Measurements from ENCODE around the gene TMPRSS12. TPM values are rescaled to one million over a fixed set of nuclear protein-coding genes. Genes with fewer than 3 reads are reported as not detected.
"Not testable (repeated sequence)": the region's sequence is repeated elsewhere in the genome, so short reads cannot be mapped to it uniquely, and the experiment has no call there.

The TMPRSS12 gene
- total RNA-seq, 1 donor from 2014 or later: not detected

GRCh38 chr12:50926415-50926814, 83.7 kb downstream of the TMPRSS12 start:
- H3K4me3 Mint-ChIP-seq: peak overlapping the region; percentile 98
- peaks cover 67% of the 10 kb centered on the region for H3K4me1 Mint-ChIP-seq
- H3K27ac Mint-ChIP-seq: peak overlapping the region; percentile 86
- no peaks in the 10 kb centered on the region for H3K27me3 Mint-ChIP-seq (ENCODE audit: low read depth)
- no peak for TF ChIP-seq CTCF (IDR thresholded peaks at IDR 0.05; ENCODE audit: unreplicated experiment)
- H3K9me3 Mint-ChIP-seq: no peaks in the 10 kb centered on the region
- DNase-seq (ENCODE audit: low spot score in 2 of 2, unreplicated experiment in 2 of 2): no peak
- H3K36me3 Mint-ChIP-seq: peaks cover 8% of the 10 kb centered on the region

DNA sequence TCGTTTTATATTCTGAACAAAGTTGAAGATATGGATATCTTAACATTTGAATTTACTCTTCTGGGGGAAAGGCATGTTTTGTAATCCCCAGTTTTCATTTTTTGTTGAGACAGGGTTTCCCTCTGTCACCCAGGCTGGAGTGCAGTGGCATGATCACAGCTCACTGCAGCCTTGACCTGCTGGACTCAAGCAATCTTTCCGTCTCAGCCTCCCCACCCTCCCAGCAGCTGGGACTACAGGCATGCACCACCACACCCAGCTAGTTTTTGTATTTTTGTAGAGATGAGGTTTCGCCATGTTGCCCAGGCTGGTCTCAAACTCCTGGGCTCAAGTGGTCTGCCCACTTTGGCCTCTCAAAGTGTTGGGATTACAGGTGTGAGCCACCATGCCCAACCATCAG, 84.2 kb downstream of the TMPRSS12 start:
- Mint-ChIP-seq H3K4me3 (peak overlapping the region; percentile 98), H3K27ac (peak overlapping the region; percentile 86), H3K36me3 (peaks cover 12% of the 10 kb centered on the region), H3K4me1 (peaks cover 69% of the 10 kb centered on the region)
- not testable (repeated sequence) for H3K9me3 Mint-ChIP-seq; H3K27me3 Mint-ChIP-seq (ENCODE audit: low read depth); DNase-seq (ENCODE audit: low spot score in 2 of 2, unreplicated experiment in 2 of 2)

- Mint-ChIP-seq H3K4me1 (peaks cover 71% of the 10 kb centered on the region), H3K27ac (peak overlapping the region; percentile 86)
These were observed 84.6 kb downstream of the TMPRSS12 start for GRCh38 chr12:50927356-50927755.

DNA sequence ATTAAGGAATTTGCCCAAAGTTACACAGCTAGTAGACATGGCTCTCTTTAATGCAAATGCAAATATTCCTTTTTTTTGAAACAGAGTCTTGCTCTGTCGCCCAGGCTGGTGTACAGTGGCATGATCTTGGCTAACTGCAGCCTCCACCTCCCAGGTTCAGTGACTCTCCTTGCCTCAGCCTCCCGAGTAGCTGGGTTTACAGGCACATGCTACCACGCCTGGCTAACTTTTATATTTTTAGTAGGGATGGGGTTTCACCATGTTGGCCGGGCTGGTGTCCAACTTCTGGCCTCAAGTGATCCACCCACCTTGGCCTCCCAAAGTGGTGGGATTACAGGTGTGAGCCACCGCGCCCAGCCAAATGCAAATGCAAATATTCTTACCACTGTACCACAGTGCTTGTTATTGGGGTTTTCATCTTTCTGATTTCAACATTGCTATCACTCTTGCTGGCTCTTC, 85.1 kb downstream of the TMPRSS12 start:
- H3K9me3 Mint-ChIP-seq: no peaks in the 10 kb centered on the region
- H3K27ac Mint-ChIP-seq: peak overlapping the region; percentile 86
- peak overlapping the region; percentile 98 for H3K4me3 Mint-ChIP-seq
- peaks cover 72% of the 10 kb centered on the region for H3K4me1 Mint-ChIP-seq
- no peaks in the 10 kb centered on the region for H3K27me3 Mint-ChIP-seq (ENCODE audit: low read depth)
- TF ChIP-seq CTCF (IDR thresholded peaks at IDR 0.05; ENCODE audit: unreplicated experiment): no peak
- peaks cover 12% of the 10 kb centered on the region for H3K36me3 Mint-ChIP-seq
- DNase-seq (ENCODE audit: low spot score in 2 of 2, unreplicated experiment in 2 of 2): no peak

More at GRCh38 chr12:50927356-50927755, 84.6 kb downstream of the TMPRSS12 start:
- H3K9me3 Mint-ChIP-seq: no peaks in the 10 kb centered on the region
- no peaks in the 10 kb centered on the region for H3K27me3 Mint-ChIP-seq (ENCODE audit: low read depth)
- no peak for DNase-seq (ENCODE audit: low spot score in 2 of 2, unreplicated experiment in 2 of 2)
- H3K36me3 Mint-ChIP-seq: peaks cover 12% of the 10 kb centered on the region
- no peak for TF ChIP-seq CTCF (IDR thresholded peaks at IDR 0.05; ENCODE audit: unreplicated experiment)
- H3K4me3 Mint-ChIP-seq: peak overlapping the region; percentile 98

DNA sequence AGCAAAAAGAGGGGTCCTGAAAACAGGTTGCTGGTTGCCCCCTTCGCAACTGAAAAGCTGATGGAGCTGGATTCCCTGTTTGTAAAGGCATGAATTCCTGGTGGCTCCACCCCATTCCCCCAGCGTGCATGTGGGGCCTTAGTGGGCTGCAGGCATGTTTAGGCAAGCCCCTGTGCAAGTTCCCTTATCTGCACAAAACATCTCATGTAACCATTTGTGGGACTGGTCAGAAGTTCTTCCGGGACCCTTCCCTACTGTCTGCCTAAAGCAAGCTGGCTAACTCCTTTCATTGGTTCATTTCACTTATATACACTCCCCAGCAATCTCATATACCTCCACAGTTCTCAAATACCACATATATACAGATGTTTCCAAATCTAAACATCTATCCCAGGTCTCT, 85.7 kb downstream of the TMPRSS12 start:
- peaks cover 16% of the 10 kb centered on the region for H3K36me3 Mint-ChIP-seq
- H3K27ac Mint-ChIP-seq: peak overlapping the region; percentile 86
- peak overlapping the region; percentile 98 for H3K4me3 Mint-ChIP-seq
- H3K4me1 Mint-ChIP-seq: peaks cover 74% of the 10 kb centered on the region
- no peaks in the 10 kb centered on the region for H3K27me3 Mint-ChIP-seq (ENCODE audit: low read depth)
- TF ChIP-seq CTCF (IDR thresholded peaks at IDR 0.05; ENCODE audit: unreplicated experiment): no peak
- H3K9me3 Mint-ChIP-seq: no peaks in the 10 kb centered on the region
- DNase-seq (ENCODE audit: low spot score in 2 of 2, unreplicated experiment in 2 of 2): peak in 1 of 2 experiments; percentile 64

GRCh38 chr12:50929831-50930230, 87.1 kb downstream of the TMPRSS12 start:
- peak overlapping the region; percentile 74 for H3K27ac Mint-ChIP-seq
- peaks cover 27% of the 10 kb centered on the region for H3K36me3 Mint-ChIP-seq
- no peaks in the 10 kb centered on the region for H3K9me3 Mint-ChIP-seq
- H3K4me3 Mint-ChIP-seq: peak overlapping the region; percentile 17
- peaks cover 77% of the 10 kb centered on the region for H3K4me1 Mint-ChIP-seq
- no peak for DNase-seq (ENCODE audit: low spot score in 2 of 2, unreplicated experiment in 2 of 2)
- H3K27me3 Mint-ChIP-seq (ENCODE audit: low read depth): no peaks in the 10 kb centered on the region
- TF ChIP-seq CTCF (IDR thresholded peaks at IDR 0.05; ENCODE audit: unreplicated experiment): no peak

GRCh38 chr12:50930477-50930876, 87.8 kb downstream of the TMPRSS12 start:
- Mint-ChIP-seq H3K36me3 (peaks cover 27% of the 10 kb centered on the region), H3K4me1 (peaks cover 78% of the 10 kb centered on the region)
- H3K27ac Mint-ChIP-seq; H3K9me3 Mint-ChIP-seq; H3K4me3 Mint-ChIP-seq; DNase-seq (ENCODE audit: low spot score in 2 of 2, unreplicated experiment in 2 of 2); H3K27me3 Mint-ChIP-seq (ENCODE audit: low read depth): not testable (repeated sequence)

All from mesothelial cell of epicardium (in vitro differentiated cells).